GM18868 (cell line): ENCODE results near the gene XK.

ENCODE experiments used
- ATAC-seq: cut with Tn5 transposase; IDR thresholded peaks from one replicate; pipeline ENCODE4 v1.9.1; 2021; ENCODE audit warnings: mild to moderate bottlenecking, moderate library complexity; ENCODE audit not compliant: unreplicated experiment

XK gene

DNA sequence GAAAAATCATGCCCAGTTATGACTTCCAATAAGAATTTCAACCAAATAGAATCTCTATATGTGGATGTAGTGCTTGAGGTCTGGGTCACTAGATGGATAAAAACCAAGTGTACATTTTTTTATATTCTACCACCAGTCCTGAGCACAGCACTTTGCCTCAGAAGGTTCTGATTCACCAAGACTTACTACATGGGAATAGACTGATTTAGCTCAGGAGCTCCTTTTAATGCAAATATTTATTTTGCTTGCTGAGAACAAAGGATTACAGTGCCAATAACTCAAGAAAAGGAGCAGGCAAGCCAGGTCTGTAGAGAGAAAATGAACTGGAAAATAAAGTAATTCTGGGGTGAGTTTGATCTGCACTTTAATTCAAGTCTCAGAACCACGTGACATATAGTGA, 6.4 kb upstream of the XK start:
- no peak for ATAC-seq

DNA sequence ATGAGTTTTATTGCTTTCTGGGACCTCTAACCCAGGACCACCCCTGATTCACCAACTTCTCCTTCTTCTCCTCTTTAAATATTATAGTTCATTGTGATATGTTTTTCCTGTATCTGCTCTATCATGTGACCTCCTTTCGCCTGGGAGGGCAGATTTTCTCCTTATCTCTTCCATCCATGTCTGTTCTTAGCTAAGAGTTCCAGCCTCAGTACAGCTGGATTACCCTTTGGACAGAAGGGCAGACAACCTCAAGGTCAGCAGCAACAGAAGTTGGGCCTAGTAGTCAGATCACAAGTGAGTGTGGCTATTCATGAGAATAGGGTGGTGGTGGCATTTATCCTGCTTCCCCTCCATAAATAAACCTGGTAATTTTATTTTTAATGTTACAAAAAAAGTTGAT, 5.7 kb upstream of the XK start:
- no peak for ATAC-seq

DNA sequence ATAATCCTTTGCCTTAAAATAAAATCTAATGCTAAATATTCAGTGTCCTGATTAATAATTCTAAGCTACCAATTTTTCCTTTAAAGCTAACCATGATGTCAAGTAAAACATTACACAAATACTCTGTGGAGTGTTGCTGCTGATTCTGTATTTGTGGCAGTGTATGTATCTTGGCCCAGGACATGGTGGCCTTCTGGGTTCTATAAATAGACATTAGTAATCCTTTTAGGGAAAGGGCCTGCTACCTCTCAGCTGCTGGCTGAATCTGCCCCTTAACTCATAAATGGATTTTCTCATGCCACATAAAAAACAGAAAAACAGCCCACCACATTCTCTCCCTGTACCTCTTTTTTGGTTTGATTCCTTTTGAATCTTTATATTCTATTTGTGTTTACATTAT, 1.2 kb upstream of the XK start:
- ATAC-seq: no peak

DNA sequence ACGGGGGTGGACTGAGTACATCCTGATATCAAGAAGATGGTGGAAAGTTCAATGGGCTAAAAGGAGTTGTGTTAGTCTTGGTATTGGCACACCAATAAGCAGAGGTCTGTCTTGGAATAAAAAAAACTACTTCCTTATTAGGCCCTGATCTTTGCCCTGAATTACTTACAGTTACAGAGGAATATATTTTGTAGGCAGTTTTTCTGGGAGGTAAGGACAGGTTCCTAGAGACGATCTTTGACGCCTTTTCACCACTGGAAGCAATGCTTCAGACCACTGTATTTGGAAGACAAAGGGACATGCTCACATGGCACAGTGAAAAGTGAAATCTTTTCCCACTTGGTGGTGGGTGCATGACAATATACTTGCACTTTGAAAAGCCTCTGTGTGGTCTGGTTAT, 618 bp upstream of the XK start:
- ATAC-seq: no peak

DNA sequence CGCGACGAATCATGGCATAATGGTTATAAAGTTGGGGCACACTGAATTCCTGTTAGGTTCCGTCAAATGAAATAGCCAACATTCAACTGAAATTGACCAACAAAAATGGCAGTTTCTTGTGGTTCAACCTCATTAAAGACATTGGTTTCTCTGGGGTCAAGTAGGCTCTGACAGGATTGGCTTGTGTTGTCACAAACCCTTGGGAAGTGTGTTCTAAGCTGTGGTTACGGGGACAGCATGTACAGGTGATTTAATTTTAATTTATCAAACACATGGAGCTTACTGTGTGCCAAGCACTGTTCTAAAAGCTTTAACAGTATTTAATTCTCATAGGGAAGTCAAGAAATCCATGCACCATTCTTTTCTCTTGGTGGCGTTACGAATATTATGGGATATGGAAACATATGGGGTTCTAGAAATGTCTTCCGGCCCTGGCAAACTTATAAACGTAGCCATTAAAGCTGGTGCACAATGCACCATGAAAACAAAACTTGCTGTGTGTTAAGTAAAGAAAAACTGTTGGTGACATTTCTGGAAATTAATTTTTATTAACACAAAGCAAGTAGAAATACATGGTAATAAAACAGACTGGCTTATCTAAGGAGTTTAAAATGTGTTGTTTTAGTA, 891 bp downstream of the XK start:
- no peak for ATAC-seq

DNA sequence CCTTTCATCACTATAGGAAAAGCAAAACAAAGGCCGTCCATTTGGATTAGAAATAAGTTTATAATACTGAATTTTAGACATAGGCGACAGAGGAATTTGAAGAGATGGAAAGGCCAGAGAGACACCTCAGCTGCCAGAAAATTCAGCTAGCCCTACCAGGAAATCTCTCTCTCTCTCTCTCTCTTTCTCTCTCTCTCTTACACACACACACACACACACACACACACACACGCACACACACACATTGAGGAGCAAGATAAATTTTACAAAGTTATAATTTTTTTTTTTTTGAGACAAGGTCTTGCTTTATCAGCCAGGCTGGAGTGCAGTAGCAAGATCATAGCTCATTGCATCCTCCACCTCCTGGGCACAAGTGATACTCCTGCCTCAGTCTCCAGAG, 1.4 kb downstream of the XK start:
- no peak for ATAC-seq

DNA sequence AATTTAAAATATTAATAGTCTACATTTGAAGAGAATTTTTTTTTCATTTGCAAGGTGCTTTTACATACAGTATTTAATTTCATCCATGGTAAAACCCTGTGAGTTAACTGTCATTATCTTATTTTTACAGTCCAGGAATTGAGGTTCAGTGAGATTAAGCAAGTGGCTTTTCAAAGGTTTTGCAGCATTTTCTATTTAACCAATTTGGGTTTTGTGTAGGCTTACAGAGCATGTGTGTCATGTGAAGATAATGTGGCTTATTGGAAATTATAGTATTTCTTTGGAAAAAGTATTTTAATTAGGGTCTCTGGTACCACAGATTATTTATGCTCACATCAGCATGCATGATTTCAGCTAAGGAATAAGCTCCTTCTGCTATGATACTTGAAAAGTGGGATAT, 4.5 kb downstream of the XK start:
- ATAC-seq: no peak

DNA sequence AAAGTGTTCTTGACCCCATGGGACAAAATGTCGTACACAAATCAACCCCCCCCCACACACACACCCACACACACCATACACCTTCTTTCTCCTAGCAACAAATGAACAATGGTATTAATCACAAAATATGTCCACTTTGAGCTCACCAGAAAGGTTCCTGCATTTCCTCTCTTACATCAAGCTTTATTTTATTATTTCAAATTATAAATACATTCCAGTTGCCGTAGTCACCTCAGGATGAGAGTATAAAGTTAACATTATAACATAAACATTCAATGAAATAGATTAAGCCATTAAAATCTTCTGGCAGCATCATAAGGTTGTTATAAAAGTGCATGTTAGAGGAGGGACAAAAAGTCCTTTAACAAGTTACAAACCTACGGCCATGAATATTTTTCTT, 7.3 kb downstream of the XK start:
- ATAC-seq: no peak

DNA sequence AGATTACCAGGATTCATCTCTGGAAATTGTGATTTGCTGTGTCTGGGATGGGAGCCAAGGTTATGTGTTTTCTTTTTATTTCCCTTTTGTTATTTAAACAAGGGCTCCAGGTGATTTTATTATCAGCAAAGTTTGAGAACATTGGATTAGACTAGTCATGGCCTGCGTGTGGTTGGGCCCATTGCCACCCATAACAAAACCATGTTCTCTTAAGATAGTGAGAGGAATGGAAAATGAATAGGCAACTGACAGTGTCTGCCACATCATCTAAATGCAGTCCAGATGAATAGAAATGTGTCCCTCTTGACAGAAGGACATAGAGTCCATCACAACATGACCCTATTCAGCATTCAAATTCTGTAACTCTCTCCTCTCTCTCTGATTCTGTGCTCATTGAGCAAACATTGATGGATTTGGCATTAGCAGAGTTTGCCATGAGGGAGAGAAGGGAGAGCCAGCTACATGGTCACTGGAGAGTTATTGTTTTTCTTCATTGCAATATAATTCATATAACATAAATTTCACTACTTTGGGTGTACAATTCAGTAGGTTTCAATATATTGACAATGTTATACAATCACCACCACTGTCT, 11.7 kb downstream of the XK start:
- no peak for ATAC-seq

DNA sequence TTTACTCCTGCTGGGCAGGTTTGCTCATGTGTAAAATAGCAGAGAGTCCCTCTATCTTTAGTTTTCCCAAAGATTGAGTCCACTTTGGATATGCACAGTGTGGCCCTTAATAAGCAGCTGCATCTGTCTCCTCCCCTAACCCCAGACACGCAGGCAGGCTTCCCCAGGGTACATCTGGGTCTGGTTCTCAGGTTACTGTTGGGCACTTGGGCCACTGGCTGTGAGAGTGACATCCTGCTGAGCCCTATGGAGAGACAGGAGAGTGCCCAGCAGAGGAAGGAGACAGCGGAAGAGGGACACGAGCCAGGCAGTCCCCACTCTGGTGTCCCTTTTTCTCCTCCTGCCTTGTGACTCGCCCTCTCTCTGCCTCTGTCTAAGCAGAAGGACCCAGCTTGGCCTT, 16.0 kb downstream of the XK start:
- no peak for ATAC-seq

DNA sequence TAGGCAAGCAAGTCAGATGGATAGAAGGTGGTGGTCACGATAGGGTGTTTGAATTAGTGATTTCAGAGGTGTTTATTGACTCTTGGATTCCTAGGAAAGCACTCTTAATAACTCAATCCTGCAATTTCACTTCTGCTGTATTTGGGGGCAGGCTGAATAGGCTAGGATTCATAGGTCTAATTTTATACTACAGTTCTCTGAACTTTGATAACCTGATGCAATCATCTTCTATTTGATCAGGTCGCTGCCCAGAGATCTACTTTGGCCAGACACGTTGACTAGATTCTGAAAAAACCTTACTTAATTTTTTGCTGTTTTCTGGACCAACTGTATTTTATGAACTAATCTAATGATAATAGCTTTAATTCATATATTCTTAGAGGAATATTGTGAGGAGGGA, 26.4 kb downstream of the XK start:
- ATAC-seq: no peak

DNA sequence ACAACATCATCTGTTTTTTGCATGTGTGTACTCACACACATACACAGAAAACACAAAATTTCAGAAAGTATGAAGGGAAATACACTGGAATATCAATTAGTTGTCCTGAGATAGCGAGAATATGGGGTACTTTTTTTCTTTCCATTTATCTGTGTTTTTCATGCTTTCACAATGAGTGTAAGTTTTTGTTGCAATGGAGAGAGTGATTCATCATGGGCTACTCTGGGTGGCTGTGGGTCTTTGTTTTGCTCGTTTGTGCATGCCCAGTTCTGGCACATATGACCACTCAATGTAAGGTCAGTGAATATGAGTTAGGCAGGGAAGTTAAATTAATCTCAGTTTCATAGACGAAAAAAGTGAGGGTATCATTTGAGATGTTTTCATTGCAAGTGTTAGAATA, 26.9 kb downstream of the XK start:
- peak; percentile 64 for ATAC-seq

DNA sequence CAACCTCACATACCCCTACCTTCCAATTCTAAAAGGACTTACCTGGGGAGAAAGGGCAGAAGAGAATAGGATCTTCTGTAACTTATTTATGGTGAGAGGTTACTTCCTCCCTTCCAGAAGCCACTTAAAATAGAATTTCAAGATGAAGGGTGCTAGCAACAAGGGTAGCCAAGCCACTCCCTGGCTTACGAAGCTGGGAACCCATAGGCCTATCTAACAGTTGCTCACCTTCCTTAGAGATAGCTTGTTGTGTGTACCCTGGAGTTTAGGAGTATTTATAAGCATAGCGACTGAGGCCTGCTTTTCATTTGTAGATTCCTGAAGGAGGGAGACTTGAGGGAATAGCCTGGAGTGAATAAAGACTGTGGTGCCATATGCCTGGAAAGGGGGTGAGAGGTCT, 28.9 kb downstream of the XK start:
- no peak for ATAC-seq

DNA sequence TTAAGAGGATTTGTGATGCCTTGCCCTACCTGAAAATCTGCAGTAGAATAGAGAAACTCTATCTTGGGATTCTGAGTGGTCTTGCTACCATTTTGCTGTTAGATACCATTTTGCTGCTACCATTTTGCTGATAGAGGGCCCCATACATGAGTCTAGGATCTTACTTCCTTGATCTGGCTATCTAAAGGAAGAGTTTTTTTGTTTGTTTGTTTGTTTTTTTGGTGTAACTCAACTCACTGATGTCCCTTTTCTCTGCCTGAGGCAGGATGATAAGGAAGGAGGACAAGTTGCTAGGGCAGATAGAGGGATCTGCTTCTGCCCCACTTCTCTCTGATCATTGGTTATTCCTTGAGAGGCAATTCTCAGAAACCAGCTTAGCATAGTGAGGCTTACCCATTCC, 31.0 kb downstream of the XK start:
- no peak for ATAC-seq

DNA sequence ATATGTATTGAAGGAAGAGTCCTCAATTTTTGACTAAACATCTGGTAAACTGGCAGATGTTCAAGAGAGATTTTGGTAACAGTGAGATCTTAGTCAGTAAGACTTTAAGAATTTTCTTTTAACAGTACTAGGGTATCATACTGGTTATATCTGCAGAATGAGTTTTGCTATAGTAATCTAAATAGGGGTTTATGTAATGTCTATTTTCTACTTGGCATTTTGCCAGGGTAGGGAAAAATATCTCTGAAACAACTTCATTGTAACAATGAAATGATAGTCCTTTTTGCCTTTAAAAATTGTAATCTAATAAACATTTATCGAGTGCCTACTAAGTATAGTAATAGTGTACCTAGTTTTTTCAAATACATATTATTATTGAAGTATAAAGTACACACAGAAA, 32.1 kb downstream of the XK start:
- no peak for ATAC-seq

DNA sequence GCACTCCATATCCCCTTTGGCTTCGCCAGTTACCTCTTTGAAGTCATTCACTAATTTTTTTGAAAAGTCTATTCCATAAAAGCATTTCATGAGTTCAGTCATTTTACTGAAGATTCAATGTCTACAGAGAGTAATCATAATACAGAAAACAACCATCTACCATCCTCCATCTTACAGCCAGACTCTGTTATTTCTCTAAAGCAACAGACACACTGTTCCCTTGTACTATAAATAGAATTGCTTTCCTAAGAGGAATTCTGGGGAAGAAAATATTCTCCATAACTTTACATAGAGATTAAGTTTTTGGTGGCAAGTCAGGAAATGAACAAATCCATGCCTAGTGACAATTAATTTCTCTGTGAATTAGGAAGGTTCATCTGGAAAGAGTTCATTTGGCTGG, 37.0 kb downstream of the XK start:
- no peak for ATAC-seq

DNA sequence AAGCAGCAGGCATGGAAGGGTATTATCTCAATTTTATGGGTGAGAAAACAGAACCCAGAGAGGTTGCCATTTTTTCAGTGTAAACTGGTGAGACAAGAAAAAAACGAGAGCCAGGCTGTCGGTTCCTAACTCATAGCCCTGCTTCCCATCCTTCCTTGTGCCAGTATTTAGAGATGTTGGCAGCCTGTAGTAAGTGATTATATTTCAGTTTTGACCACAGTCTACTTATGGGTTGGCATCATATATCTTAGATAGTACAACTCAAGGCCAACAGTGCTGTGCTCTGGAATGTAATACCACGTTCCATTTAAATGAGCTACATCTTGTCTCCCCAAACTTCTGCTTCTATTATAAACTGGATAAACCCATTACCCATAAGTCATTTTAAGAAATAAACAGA, 40.8 kb downstream of the XK start:
- ATAC-seq: no peak

DNA sequence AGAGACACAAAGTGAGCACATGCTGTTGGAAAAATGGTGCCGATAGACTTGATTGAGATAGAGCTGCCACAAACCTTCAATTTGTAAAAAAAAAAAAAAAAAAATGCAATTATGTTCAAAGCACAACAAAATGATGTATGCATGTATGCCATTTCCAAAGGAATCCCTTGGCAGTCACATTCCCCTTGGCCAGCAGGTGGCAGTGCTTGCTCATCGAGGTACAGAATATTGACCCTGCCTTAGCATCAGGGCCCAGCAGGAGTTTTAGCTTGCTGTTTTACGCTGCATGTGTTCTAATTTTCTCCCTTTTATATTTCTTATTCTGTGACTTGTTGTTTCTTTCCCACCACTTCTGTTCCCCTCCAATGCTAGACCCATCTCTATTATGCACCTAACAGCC, 59.8 kb downstream of the XK start:
- peak; percentile 32 for ATAC-seq

DNA sequence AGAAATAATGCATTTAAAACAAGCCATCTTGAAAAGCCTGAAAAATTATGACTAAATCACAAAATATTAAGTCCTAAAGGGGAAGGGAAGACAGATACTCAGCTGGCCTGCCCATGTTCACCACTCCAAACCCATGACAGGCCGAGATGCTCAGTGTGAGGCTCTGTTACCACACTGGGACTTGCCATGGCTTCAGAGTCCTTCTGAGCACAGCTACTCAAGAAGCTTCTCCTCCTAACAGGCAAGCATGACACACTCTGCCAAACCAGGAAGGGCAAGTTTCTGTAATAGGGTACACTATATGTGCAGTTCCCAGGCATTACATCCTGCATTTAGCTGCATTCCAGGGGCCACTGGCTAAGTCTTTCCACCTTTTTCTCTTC, 60.2 kb downstream of the XK start:
- peak; percentile 22 for ATAC-seq

DNA sequence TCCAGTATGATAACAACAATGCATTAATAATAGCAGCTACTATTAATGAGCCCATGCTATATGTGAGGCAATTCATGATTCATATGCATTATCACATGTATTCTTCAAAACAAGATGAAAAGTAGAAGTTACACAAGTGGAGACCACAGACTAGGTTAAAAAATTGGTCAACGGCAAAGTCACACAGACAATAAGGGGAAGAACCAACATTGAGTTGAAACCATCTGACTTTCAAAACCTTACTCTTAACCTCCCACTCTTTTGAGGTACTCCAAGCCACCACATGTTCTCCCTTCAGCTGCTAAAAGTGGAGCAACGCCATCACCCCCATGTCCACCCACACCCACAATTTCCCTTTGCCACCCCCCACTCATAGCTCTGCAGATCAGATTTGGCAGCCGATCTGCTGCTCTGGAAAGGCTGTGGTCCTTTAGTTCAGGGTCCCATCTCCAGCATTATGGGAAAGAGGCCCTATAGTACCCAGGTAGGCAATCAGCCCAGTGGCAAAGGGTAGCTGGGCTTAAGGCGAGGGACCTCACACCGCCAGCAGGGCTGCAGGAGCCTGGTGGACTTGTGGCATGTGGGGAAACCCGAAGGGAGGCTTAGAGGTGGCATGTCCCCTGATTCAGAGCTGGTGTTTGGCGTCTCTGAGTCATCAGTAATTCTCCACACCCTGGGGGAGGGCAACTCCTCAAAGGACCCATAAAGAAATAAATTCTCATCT, 60.8 kb downstream of the XK start:
- peak; percentile 86 for ATAC-seq

DNA sequence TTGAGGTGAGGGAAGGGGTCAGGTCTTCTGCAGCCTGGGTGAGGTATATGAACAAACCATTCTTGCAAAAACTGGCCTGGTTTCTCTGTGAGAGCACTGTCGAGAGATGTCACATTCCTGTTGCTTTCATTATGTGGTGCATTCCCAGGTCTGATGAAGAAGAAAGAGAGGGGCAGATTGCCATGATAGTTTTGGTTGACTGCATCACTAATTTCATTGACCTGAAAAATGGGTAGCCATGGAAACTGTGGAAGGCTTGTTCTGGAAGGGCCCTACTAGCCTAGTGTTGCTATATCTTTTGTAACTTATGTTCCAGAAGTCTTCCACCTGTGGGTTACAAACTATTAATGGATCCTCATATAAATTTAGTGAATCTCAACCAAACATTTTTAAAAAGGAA, 61.4 kb downstream of the XK start:
- peak; percentile 1 for ATAC-seq

DNA sequence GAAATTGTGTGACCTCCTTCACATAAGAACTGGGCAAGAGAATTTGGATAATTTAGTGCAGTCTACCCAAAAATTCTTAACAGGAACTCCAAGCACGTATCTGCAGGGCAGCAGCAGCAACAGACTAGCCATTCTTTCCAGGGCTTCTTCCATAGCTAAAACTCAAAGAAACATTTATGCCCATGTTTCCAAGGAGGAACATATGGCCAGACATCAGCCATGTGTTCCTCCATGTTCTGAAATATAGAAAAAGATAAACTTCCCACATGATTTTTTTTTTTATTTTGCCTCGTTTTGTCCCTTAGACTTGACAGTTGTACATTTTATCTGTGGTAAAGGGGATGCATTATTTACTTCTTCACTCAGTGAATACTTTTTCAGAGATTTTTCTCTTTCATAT, 66.7 kb downstream of the XK start:
- ATAC-seq: no peak

DNA sequence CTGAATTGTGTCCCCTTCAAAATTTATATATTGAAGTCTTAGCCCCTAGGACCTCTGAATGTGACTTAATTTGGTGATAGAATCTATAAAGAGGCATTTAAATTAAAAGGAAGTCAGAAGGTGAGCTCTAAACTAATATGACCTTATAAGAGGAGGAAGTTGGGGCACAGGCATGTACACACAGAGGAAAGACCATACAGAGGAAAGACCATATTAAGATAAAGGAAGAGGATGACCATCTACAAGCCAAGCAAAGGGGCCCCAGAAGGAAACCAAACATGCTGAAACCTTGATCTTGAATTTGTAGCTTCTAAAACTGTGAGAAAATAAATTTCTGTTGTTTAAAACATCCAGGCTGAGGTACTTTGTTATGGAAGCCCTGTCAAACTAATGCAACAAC, 67.3 kb downstream of the XK start:
- no peak for ATAC-seq
